NB4 (cell line): ENCODE data around the gene YJU2.
"Not testable (repeated sequence)": the region's sequence is repeated elsewhere in the genome, so short reads cannot be mapped to it uniquely, and the experiment has no call there.

Experiments used
- DNase-seq: peaks from one replicate; pipeline ENCODE4 v3.0.0; 2010; ENCODE audit warnings: low read depth
- H3K4me3 ChIP-seq: one replicate; pipeline ENCODE4 v1.5.1; 2011; ENCODE audit warnings: mild to moderate bottlenecking, low read depth, low read length, moderate library complexity
- CTCF ChIP-seq: IDR thresholded peaks from one replicate; pipeline ENCODE4 v1.5.1; 2012; ENCODE audit warnings: low read depth, low read length
- MAX ChIP-seq: IDR thresholded peaks from 2 replicates; pipeline ENCODE4 v1.6.1; 2011; ENCODE audit warnings: low read depth, low read length
- MYC ChIP-seq: IDR thresholded peaks from 2 replicates; pipeline ENCODE4 v1.6.1; 2011; ENCODE audit warnings: low read depth, low read length
- POLR2A ChIP-seq: IDR thresholded peaks from 2 replicates; pipeline ENCODE4 v1.6.1; 2011; ENCODE audit warnings: mild to moderate bottlenecking; ENCODE audit not compliant: insufficient read length; ENCODE audit errors: extremely low read depth

Gene YJU2

GRCh38 chr19:4284974-4285373 is 38.1 kb downstream of the YJU2 start:
- H3K4me3 ChIP-seq, result no peak overlapping the region
- no peak for DNase-seq
- TF ChIP-seq POLR2A, result no peak
- no peak for TF ChIP-seq MYC
- TF ChIP-seq MAX, result no peak
- TF ChIP-seq CTCF, result no peak

- not testable (repeated sequence) for H3K4me3 ChIP-seq, DNase-seq
Observed at GRCh38 chr19:4286141-4286540, 39.3 kb downstream of the YJU2 start.

- no peak for DNase-seq
- no peak for TF ChIP-seq POLR2A
- no peak overlapping the region for H3K4me3 ChIP-seq
Observed at GRCh38 chr19:4288091-4288777, 41.4 kb downstream of the YJU2 start.

GRCh38 chr19:4291184-4291732 is 44.4 kb downstream of the YJU2 start:
- no peak for DNase-seq
- TF ChIP-seq MYC (no peak), POLR2A (no peak), CTCF (no peak), MAX (no peak)
- H3K4me3 ChIP-seq, result no peak overlapping the region

GRCh38 chr19:4292515-4292914 is 45.6 kb downstream of the YJU2 start:
- TF ChIP-seq POLR2A, result no peak
- TF ChIP-seq MAX, result no peak
- TF ChIP-seq MYC, result no peak
- TF ChIP-seq CTCF, result no peak
- no peak overlapping the region for H3K4me3 ChIP-seq
- no peak for DNase-seq

- H3K4me3 ChIP-seq, result no peak overlapping the region
- DNase-seq, result no peak
- TF ChIP-seq POLR2A, result no peak
- TF ChIP-seq MYC, result no peak
- no peak for TF ChIP-seq CTCF
- no peak for TF ChIP-seq MAX
Observed at GRCh38 chr19:4294389-4294788, 47.5 kb downstream of the YJU2 start.
